Measurements from ENCODE around the gene INSRR.

INSRR gene

DNA sequence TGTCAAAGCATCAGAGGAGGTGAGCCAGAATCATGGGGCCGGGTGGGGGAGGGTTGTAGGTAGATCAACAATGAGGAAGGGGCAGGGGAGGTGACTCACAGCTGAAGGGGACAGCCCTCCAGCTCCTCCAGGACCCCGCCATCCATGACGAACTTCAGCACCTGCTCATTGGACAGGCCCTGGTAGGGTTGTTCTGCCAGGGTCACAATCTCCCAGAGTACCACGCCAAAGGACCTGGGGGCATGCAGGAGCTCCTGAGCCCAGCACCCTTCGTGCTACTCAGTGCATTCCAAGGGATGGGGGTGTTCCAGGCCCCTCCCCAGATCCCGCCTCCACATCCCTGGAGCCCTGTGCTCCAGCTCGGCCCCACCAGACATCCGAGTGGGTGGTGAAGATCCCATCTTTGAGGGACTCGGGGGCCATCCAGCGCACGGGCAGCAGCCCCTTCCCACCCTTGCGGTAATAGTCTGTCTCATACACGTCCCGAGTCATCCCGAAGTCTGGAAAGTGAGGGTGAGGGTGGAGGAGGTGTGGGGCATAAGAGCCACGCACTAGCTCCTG lies 17.5 kb downstream of the INSRR start:
- no peak overlapping the region for H2AFZ ChIP-seq (ENCODE audit: low read depth)
- no peaks in the 10 kb centered on the region for H3K36me3 ChIP-seq (ENCODE audit: insufficient read depth)
- no peak overlapping the region for H3K27ac ChIP-seq
- no peaks in the 10 kb centered on the region for H4K20me1 ChIP-seq (ENCODE audit: insufficient read depth)
- TF ChIP-seq, protein P1, sequence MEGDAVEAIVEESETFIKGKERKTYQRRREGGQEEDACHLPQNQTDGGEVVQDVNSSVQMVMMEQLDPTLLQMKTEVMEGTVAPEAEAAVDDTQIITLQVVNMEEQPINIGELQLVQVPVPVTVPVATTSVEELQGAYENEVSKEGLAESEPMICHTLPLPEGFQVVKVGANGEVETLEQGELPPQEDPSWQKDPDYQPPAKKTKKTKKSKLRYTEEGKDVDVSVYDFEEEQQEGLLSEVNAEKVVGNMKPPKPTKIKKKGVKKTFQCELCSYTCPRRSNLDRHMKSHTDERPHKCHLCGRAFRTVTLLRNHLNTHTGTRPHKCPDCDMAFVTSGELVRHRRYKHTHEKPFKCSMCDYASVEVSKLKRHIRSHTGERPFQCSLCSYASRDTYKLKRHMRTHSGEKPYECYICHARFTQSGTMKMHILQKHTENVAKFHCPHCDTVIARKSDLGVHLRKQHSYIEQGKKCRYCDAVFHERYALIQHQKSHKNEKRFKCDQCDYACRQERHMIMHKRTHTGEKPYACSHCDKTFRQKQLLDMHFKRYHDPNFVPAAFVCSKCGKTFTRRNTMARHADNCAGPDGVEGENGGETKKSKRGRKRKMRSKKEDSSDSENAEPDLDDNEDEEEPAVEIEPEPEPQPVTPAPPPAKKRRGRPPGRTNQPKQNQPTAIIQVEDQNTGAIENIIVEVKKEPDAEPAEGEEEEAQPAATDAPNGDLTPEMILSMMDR (conservative IDR thresholded peaks at IDR 0.05; ENCODE audit: low read depth, low read length) = no peak
- H3K4me1 ChIP-seq (ENCODE audit: low read depth, poor library complexity, severe bottlenecking) = no peaks in the 10 kb centered on the region
- no peak overlapping the region for H3K4me3 ChIP-seq (IDR thresholded peaks at IDR 0.05; ENCODE audit: insufficient read depth, low read depth, low read length)
- no peak overlapping the region for H3K4me2 ChIP-seq
- H3K9ac ChIP-seq = no peak overlapping the region
- peaks cover 86% of the 10 kb centered on the region for H3K27me3 ChIP-seq (ENCODE audit: insufficient read depth, low read depth)
- no peaks in the 10 kb centered on the region for H3K79me2 ChIP-seq (ENCODE audit: insufficient read depth, low read depth)

- peaks cover 86% of the 10 kb centered on the region for H3K27me3 ChIP-seq (ENCODE audit: insufficient read depth, low read depth)
- no peaks in the 10 kb centered on the region for H4K20me1 ChIP-seq (ENCODE audit: insufficient read depth)
- H3K36me3 ChIP-seq (ENCODE audit: insufficient read depth) = no peaks in the 10 kb centered on the region
- TF ChIP-seq, protein P1 (conservative IDR thresholded peaks at IDR 0.05; ENCODE audit: low read depth, low read length) = no peak
- H3K4me2 ChIP-seq = no peak overlapping the region
- no peak overlapping the region for H2AFZ ChIP-seq (ENCODE audit: low read depth)
- no peaks in the 10 kb centered on the region for H3K4me1 ChIP-seq (ENCODE audit: low read depth, poor library complexity, severe bottlenecking)
- no peak overlapping the region for H3K9ac ChIP-seq
- no peak overlapping the region for H3K27ac ChIP-seq
- no peak overlapping the region for H3K4me3 ChIP-seq (IDR thresholded peaks at IDR 0.05; ENCODE audit: insufficient read depth, low read depth, low read length)
- H3K79me2 ChIP-seq (ENCODE audit: insufficient read depth, low read depth) = no peaks in the 10 kb centered on the region
Measured at GRCh38 chr1:156840898-156841279, 18.0 kb downstream of the INSRR start.

- no peaks in the 10 kb centered on the region for H3K4me1 ChIP-seq (ENCODE audit: low read depth, poor library complexity, severe bottlenecking)
Measured at GRCh38 chr1:156840186-156840897, 18.6 kb downstream of the INSRR start.

GRCh38 chr1:156839426-156840109 lies 19.3 kb downstream of the INSRR start:
- H3K27me3 ChIP-seq (ENCODE audit: insufficient read depth, low read depth) = peaks cover 90% of the 10 kb centered on the region
- H3K4me1 ChIP-seq (ENCODE audit: low read depth, poor library complexity, severe bottlenecking) = no peaks in the 10 kb centered on the region
- H3K4me2 ChIP-seq = no peak overlapping the region
- no peaks in the 10 kb centered on the region for H3K79me2 ChIP-seq (ENCODE audit: insufficient read depth, low read depth)
- H3K36me3 ChIP-seq (ENCODE audit: insufficient read depth) = no peaks in the 10 kb centered on the region
- H2AFZ ChIP-seq (ENCODE audit: low read depth) = no peak overlapping the region
- no peaks in the 10 kb centered on the region for H4K20me1 ChIP-seq (ENCODE audit: insufficient read depth)
- no peak overlapping the region for H3K9ac ChIP-seq
- H3K4me3 ChIP-seq (IDR thresholded peaks at IDR 0.05; ENCODE audit: insufficient read depth, low read depth, low read length) = no peak overlapping the region
- TF ChIP-seq, protein P1 (conservative IDR thresholded peaks at IDR 0.05; ENCODE audit: low read depth, low read length) = no peak
- no peak overlapping the region for H3K27ac ChIP-seq

More at GRCh38 chr1:156840186-156840897, 18.6 kb downstream of the INSRR start:
- Histone ChIP-seq H3K4me2 (no peak overlapping the region), H3K4me3 (IDR thresholded peaks at IDR 0.05; ENCODE audit: insufficient read depth, low read depth, low read length) (no peak overlapping the region), H3K27ac (no peak overlapping the region), H3K9ac (no peak overlapping the region), H3K36me3 (ENCODE audit: insufficient read depth) (no peaks in the 10 kb centered on the region), H3K27me3 (ENCODE audit: insufficient read depth, low read depth) (peaks cover 89% of the 10 kb centered on the region), H4K20me1 (ENCODE audit: insufficient read depth) (no peaks in the 10 kb centered on the region), H2AFZ (ENCODE audit: low read depth) (no peak overlapping the region), H3K79me2 (ENCODE audit: insufficient read depth, low read depth) (no peaks in the 10 kb centered on the region)
- TF ChIP-seq, protein P1 (conservative IDR thresholded peaks at IDR 0.05; ENCODE audit: low read depth, low read length) = no peak

Data from KMS-11 (cell line).